Neural crest cell (in vitro differentiated cells): ENCODE measurements around the gene PCDHA11. TPM values are rescaled to one million over a fixed set of nuclear protein-coding genes. Genes with fewer than 3 reads are reported as not detected.

Experiments
- DNase-seq: peaks from one replicate; pipeline ENCODE4 v3.0.0; 2021; ENCODE audit warnings: low read depth, mixed read lengths, low spot score
- H3K27ac Mint-ChIP-seq: one replicate; pipeline ENCODE4 v1.8.0; 2021; ENCODE audit warnings: mild to moderate bottlenecking, mixed read lengths; ENCODE audit not compliant: unreplicated experiment
- H3K27me3 Mint-ChIP-seq: 2 replicates; pipeline ENCODE4 v1.8.0; 2021; ENCODE audit warnings: low read depth, mild to moderate bottlenecking, mixed read lengths
- H3K36me3 Mint-ChIP-seq: 2 replicates; pipeline ENCODE4 v1.8.0; 2021; ENCODE audit warnings: low read depth, mild to moderate bottlenecking, mixed read lengths
- H3K4me1 Mint-ChIP-seq: 2 replicates; pipeline ENCODE4 v1.8.0; 2021; ENCODE audit warnings: mixed read lengths
- H3K4me3 Mint-ChIP-seq: one replicate; pipeline ENCODE4 v1.8.0; 2021; ENCODE audit warnings: mild to moderate bottlenecking, mixed read lengths
- H3K9me3 Mint-ChIP-seq: 2 replicates; pipeline ENCODE4 v1.8.0; 2021; ENCODE audit warnings: mixed read lengths
- CTCF ChIP-seq: fragments of 200-600 bp; sonication (generic); conservative IDR thresholded peaks from 2 replicates; pipeline ENCODE4 v1.5.0; 2021; ENCODE audit warnings: antibody characterized with exemption, mild to moderate bottlenecking
- total RNA-seq: library from RNA; stranded (reverse); gene quantifications from 2 replicates; pipeline ENCODE4 v1.2.1, GENCODE V29; 2021

Gene PCDHA11
- total RNA-seq, 1 donor from 2014 or later, result 6.8 TPM

DNA sequence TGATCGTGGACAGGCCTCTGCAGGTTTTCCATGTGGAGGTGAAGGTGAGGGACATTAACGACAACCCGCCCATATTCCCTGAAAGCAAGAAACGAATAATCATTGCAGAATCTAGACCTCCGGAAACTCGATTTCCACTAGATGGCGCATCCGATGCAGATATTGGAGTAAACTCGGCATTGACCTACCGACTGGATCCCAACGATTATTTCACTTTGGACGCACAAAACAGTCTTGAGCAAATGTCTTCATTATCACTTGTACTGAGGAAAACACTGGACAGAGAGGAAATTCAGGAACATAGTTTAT, 13.8 kb downstream of the PCDHA11 start:
- DNase-seq, result no peak
- Mint-ChIP-seq H3K4me3 (no peak overlapping the region), H3K27me3 (no peaks in the 10 kb centered on the region), H3K9me3 (peaks cover 13% of the 10 kb centered on the region), H3K27ac (no peak overlapping the region), H3K4me1 (no peaks in the 10 kb centered on the region), H3K36me3 (peaks cover 57% of the 10 kb centered on the region)
- TF ChIP-seq CTCF, result peak; percentile 30

DNA sequence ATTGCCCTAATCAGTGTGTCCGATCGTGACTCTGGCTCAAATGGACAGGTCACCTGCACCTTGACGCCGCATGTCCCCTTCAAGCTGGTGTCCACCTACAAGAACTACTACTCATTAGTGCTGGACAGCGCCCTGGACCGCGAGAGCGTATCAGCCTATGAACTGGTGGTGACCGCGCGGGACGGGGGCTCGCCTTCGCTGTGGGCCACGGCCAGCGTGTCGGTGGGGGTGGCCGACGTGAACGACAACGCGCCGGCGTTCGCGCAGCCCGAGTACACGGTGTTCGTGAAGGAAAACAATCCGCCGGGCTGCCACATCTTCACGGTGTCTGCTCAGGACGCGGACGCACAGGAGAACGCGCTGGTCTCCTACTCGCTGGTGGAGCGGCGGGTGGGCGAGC, 14.6 kb downstream of the PCDHA11 start:
- TF ChIP-seq CTCF, result no peak
- H3K4me1 Mint-ChIP-seq, result no peaks in the 10 kb centered on the region
- H3K36me3 Mint-ChIP-seq, result peaks cover 57% of the 10 kb centered on the region
- DNase-seq, result no peak
- no peak overlapping the region for H3K27ac Mint-ChIP-seq
- no peaks in the 10 kb centered on the region for H3K27me3 Mint-ChIP-seq
- H3K4me3 Mint-ChIP-seq, result no peak overlapping the region
- peaks cover 13% of the 10 kb centered on the region for H3K9me3 Mint-ChIP-seq

DNA sequence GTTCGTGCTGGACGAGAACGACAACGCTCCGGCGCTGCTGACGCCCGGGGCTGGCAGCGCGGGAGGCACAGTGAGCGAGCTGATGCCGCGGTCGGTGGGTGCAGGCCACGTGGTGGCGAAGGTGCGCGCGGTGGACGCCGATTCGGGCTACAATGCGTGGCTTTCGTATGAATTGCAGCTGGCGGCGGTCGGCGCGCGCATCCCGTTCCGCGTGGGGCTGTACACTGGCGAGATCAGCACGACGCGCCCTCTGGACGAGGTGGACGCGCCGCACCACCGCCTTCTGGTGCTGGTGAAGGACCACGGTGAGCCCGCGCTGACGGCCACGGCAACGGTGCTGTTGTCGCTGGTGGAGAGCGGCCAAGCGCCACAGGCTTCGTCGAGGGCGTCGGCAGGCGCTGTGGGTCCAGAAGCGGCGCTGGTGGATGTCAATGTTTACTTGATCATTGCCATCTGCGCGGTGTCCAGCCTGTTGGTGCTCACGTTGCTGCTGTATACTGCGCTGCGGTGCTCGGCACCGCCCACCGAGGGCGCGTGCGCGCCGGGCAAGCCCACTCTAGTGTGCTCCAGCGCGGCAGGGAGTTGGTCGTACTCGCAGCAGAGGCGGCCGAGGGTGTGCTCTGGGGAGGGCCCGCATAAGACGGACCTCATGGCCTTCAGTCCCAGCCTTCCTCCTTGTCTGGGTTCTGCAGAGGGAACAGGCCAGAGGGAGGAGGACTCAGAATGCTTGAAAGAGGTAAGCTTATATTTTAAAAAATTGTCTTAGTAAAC, 15.4 kb downstream of the PCDHA11 start:
- Mint-ChIP-seq H3K27me3 (no peaks in the 10 kb centered on the region), H3K36me3 (peaks cover 56% of the 10 kb centered on the region), H3K9me3 (peaks cover 13% of the 10 kb centered on the region), H3K4me1 (no peaks in the 10 kb centered on the region), H3K4me3 (no peak overlapping the region), H3K27ac (no peak overlapping the region)
- no peak for DNase-seq
- no peak for TF ChIP-seq CTCF

GRCh38 chr5:140916325-140916724, 47.6 kb downstream of the PCDHA11 start:
- no peak for TF ChIP-seq CTCF
- H3K4me3 Mint-ChIP-seq, result no peak overlapping the region
- no peaks in the 10 kb centered on the region for H3K27me3 Mint-ChIP-seq
- H3K4me1 Mint-ChIP-seq, result no peaks in the 10 kb centered on the region
- H3K9me3 Mint-ChIP-seq, result peaks cover 19% of the 10 kb centered on the region
- H3K27ac Mint-ChIP-seq, result no peak overlapping the region
- DNase-seq, result no peak
- peaks cover 27% of the 10 kb centered on the region for H3K36me3 Mint-ChIP-seq

Other genes starting within 250 kb of the PCDHA11 start
- 0.28 and 0.55 TPM in 2 replicates for gene CD14, start 235.8 kb upstream of the PCDHA11 start, total RNA-seq
- 25.2 and 27.4 TPM in 2 replicates for gene TMCO6, start 229.5 kb upstream of the PCDHA11 start, total RNA-seq
- 62.7 and 69.7 TPM in 2 replicates for gene NDUFA2, start 221.3 kb upstream of the PCDHA11 start, total RNA-seq
- gene IK, start 221.1 kb upstream of the PCDHA11 start, total RNA-seq, result 80.0 and 87.3 TPM in 2 replicates
- gene WDR55, start 204.1 kb upstream of the PCDHA11 start, total RNA-seq, result 23.6 and 24.0 TPM in 2 replicates
- gene DND1, start 195.4 kb upstream of the PCDHA11 start, total RNA-seq, result 4.2 and 4.6 TPM in 2 replicates
- gene HARS1, start 177.6 kb upstream of the PCDHA11 start, total RNA-seq, result 92.7 and 98.7 TPM in 2 replicates
- gene HARS2, start 177.5 kb upstream of the PCDHA11 start, total RNA-seq, result 31.8 and 33.2 TPM in 2 replicates
- gene ZMAT2, start 168.5 kb upstream of the PCDHA11 start, total RNA-seq, result 53.0 and 55.0 TPM in 2 replicates
- 0.07 TPM in 1 of 2 replicates, not detected in the other for gene PCDHA1, start 82.8 kb upstream of the PCDHA11 start, total RNA-seq
- gene PCDHA2, start 74.1 kb upstream of the PCDHA11 start, total RNA-seq, result 1.2 TPM in 2 replicates
- 0.32 and 0.37 TPM in 2 replicates for gene PCDHA3, start 67.9 kb upstream of the PCDHA11 start, total RNA-seq
- 9.0 and 9.9 TPM in 2 replicates for gene PCDHA4, start 61.9 kb upstream of the PCDHA11 start, total RNA-seq
- 1.3 and 1.4 TPM in 2 replicates for gene PCDHA5, start 47.3 kb upstream of the PCDHA11 start, total RNA-seq
- 11.4 and 12.1 TPM in 2 replicates for gene PCDHA6, start 41.0 kb upstream of the PCDHA11 start, total RNA-seq
- gene PCDHA7, start 34.7 kb upstream of the PCDHA11 start, total RNA-seq, result 1.9 and 2.3 TPM in 2 replicates
- 1.9 and 2.3 TPM in 2 replicates for gene PCDHA8, start 27.8 kb upstream of the PCDHA11 start, total RNA-seq
- 1.4 TPM in 2 replicates for gene PCDHA9, start 20.6 kb upstream of the PCDHA11 start, total RNA-seq
- gene PCDHA10, start 13.1 kb upstream of the PCDHA11 start, total RNA-seq, result 7.3 and 7.4 TPM in 2 replicates
- gene PCDHA12, start 6.4 kb downstream of the PCDHA11 start, total RNA-seq, result 5.5 and 6.6 TPM in 2 replicates
- gene PCDHA13, start 13.2 kb downstream of the PCDHA11 start, total RNA-seq, result 1.2 and 1.3 TPM in 2 replicates
- gene PCDHAC1, start 57.3 kb downstream of the PCDHA11 start, total RNA-seq, result 4.1 and 4.4 TPM in 2 replicates
- 1.8 and 1.9 TPM in 2 replicates for gene PCDHAC2, start 97.5 kb downstream of the PCDHA11 start, total RNA-seq
- gene PCDHB1, start 182.4 kb downstream of the PCDHA11 start, total RNA-seq, result 0.14 and 0.23 TPM in 2 replicates
- 52.6 and 57.8 TPM in 2 replicates for gene PCDHB2, start 225.7 kb downstream of the PCDHA11 start, total RNA-seq
- 5.4 and 5.7 TPM in 2 replicates for gene PCDHB3, start 231.5 kb downstream of the PCDHA11 start, total RNA-seq